Neural cell (in vitro differentiated cells): ENCODE results near the gene SLITRK1. TPM values are rescaled to one million over a fixed set of nuclear protein-coding genes. Genes with fewer than 3 reads are reported as not detected.

Source experiments
- H2AFZ ChIP-seq: fragments of 200-600, 300-800 bp; sonication (generic), shearing (Covaris generic); 2 replicates; pipeline ENCODE4 v1.6.0; 2014; ENCODE audit warnings: low read depth, mild to moderate bottlenecking, antibody characterized with exemption, low read length, moderate library complexity
- H3F3A ChIP-seq: fragments of 200-600 bp; shearing (Covaris generic); 2 replicates; pipeline ENCODE4 v1.6.1; 2016; ENCODE audit warnings: mild to moderate bottlenecking, moderate library complexity, mixed read lengths, antibody characterized with exemption, low read length; ENCODE audit not compliant: insufficient read depth, poor library complexity, severe bottlenecking
- H3K27ac ChIP-seq: fragments of 200-600, 300-800 bp; sonication (generic), shearing (Covaris generic); 2 replicates; pipeline ENCODE4 v1.5.1; 2014; ENCODE audit warnings: mild to moderate bottlenecking, low read length, moderate library complexity
- H3K27me3 ChIP-seq: fragments of 300-800, 200-600 bp; sonication (generic), shearing (Covaris generic); 2 replicates; pipeline ENCODE4 v1.6.0; 2014; ENCODE audit warnings: mild to moderate bottlenecking, low read depth, low read length, moderate library complexity; ENCODE audit not compliant: insufficient read depth
- H3K36me3 ChIP-seq: fragments of 300-800, 200-600 bp; sonication (generic), shearing (Covaris generic); 2 replicates; pipeline ENCODE4 v1.5.1; 2014; ENCODE audit warnings: mild to moderate bottlenecking, antibody characterized with exemption, low read length, moderate library complexity; ENCODE audit not compliant: insufficient read depth
- H3K4me2 ChIP-seq: fragments of 300-800, 200-600 bp; sonication (generic), shearing (Covaris generic); 2 replicates; pipeline ENCODE4 v1.6.0; 2014; ENCODE audit warnings: mild to moderate bottlenecking, low read length
- H3K4me3 ChIP-seq: fragments of 300-800, 200-600 bp; sonication (generic), shearing (Covaris generic); 2 replicates; pipeline ENCODE4 v1.5.1; 2014; ENCODE audit warnings: mild to moderate bottlenecking, low read length, moderate library complexity
- H3K79me2 ChIP-seq: fragments of 200-600 bp; shearing (Covaris generic); replicated peaks from 2 replicates; pipeline ENCODE4 v1.6.0; 2014; ENCODE audit warnings: mild to moderate bottlenecking, low read length, moderate library complexity; ENCODE audit not compliant: insufficient read depth
- H3K9ac ChIP-seq: fragments of 300-800, 200-600 bp; sonication (generic), shearing (Covaris generic); 2 replicates; pipeline ENCODE4 v1.6.1; 2016; ENCODE audit warnings: mild to moderate bottlenecking, low read length, mixed read lengths
- H3K9me2 ChIP-seq: fragments of 200-600 bp; shearing (Covaris generic); 2 replicates; pipeline ENCODE4 v1.6.1; 2016; ENCODE audit warnings: mild to moderate bottlenecking, low read length, mixed read lengths; ENCODE audit not compliant: insufficient read depth
- H3K9me3 ChIP-seq: fragments of 200-600, 300-800 bp; sonication (generic), shearing (Covaris generic); 2 replicates; pipeline ENCODE4 v1.6.1; 2016; ENCODE audit warnings: mild to moderate bottlenecking, mixed run types, low read length, moderate library complexity, mixed read lengths
- H4K20me1 ChIP-seq: fragments of 200-600 bp; shearing (Covaris generic); 2 replicates; pipeline ENCODE4 v1.6.1; 2016; ENCODE audit warnings: mild to moderate bottlenecking, mixed run types; ENCODE audit not compliant: insufficient read depth
- EP300 ChIP-seq: fragments of 450-650 bp; conservative IDR thresholded peaks from 2 replicates; pipeline ENCODE4 v1.6.1; 2014; ENCODE audit warnings: antibody characterized with exemption, mild to moderate bottlenecking, moderate library complexity; ENCODE audit not compliant: poor library complexity, severe bottlenecking
- EZH2 ChIP-seq: fragments of 200-600, 300-800 bp; shearing (Covaris generic), sonication (generic); IDR thresholded peaks from 2 replicates; pipeline ENCODE4 v1.6.1; 2014; ENCODE audit warnings: antibody characterized with exemption, low read length, borderline replicate concordance, mild to moderate bottlenecking; ENCODE audit not compliant: insufficient read depth, poor library complexity, severe bottlenecking
- MXI1 ChIP-seq: fragments of 450-650 bp; conservative IDR thresholded peaks from 2 replicates; pipeline ENCODE4 v1.6.1; 2014; ENCODE audit warnings: antibody characterized with exemption, mild to moderate bottlenecking; ENCODE audit not compliant: poor library complexity, severe bottlenecking
- POLR2AphosphoS5 ChIP-seq: IDR thresholded peaks from 2 replicates; pipeline ENCODE4 v1.6.1; 2012
- RAD21 ChIP-seq: fragments of 450-650 bp; conservative IDR thresholded peaks from 2 replicates; pipeline ENCODE4 v1.6.1; 2014; ENCODE audit warnings: antibody characterized with exemption, mild to moderate bottlenecking, moderate library complexity
- SMC3 ChIP-seq: fragments of 450-650 bp; conservative IDR thresholded peaks from 2 replicates; pipeline ENCODE4 v1.6.1; 2014; ENCODE audit warnings: antibody characterized with exemption, mild to moderate bottlenecking, moderate library complexity; ENCODE audit not compliant: poor library complexity
- TAF1 ChIP-seq: IDR thresholded peaks from 2 replicates; pipeline ENCODE4 v1.6.1; 2012; ENCODE audit warnings: low read depth
- polyA plus RNA-seq: library from polyadenylated mRNA; depleted of rRNA; stranded (reverse); fragments of >200 nt; gene quantifications from 2 replicates; pipeline ENCODE4 v1.2.3, GENCODE V29; 2014
- TF ChIP-seq, protein P1 (sequence below): IDR thresholded peaks from 2 replicates; pipeline ENCODE4 v1.6.1; 2012; ENCODE audit warnings: borderline replicate concordance
- TF ChIP-seq, protein P2 (sequence below): fragments of 450-650 bp; IDR thresholded peaks from 2 replicates; pipeline ENCODE4 v1.5.1; 2014; ENCODE audit warnings: antibody characterized with exemption, mild to moderate bottlenecking, moderate library complexity; ENCODE audit not compliant: poor library complexity, severe bottlenecking

SLITRK1 gene
- polyA plus RNA-seq, 1 donor from 2014 or later, result 14.8 TPM

DNA sequence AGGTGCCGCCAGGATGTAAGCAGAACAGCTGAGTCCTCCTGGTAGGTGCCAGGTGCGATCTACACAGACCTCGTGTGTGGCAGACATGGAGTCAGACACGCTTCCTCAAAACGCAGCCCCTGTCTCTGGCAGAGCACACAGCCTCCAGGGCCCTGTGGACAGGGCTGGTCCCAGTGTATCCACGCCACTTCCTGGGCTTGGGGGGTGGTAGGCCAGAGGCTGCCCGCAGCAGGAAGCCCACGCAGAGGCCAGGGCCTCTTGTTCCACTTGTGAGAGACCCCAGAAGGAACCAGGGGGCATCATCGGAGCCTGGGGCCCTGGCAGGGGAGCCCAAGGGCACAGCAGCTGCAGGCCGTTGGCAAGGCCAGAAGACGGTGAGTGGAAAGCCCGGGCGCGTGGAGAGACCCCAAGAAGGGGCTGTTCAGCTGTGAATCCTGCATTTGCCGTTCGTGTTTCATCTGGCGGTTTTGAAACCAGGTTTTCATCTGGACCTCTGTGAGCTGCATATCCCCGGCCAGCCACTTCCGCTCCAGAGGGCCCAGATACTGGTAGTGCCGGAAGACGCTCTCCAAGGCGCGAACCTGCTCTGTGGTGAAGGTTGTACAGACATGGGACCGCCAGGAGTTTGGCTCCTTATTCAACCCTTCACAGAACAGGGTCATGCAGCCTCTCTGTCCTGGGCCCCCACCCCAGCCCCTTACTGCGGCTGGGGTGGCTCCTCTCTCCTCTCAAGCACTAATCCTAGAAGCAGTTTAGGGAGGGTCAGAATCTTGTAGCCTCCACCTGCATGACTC, 25.1 kb upstream of the SLITRK1 start:
- H3K79me2 ChIP-seq, result no peaks in the 10 kb centered on the region
- no peak overlapping the region for H3K4me2 ChIP-seq
- TF ChIP-seq EZH2 (no peak), TAF1 (no peak), MXI1 (no peak), SMC3 (no peak), POLR2AphosphoS5 (no peak), EP300 (no peak)
- TF ChIP-seq, protein P1, sequence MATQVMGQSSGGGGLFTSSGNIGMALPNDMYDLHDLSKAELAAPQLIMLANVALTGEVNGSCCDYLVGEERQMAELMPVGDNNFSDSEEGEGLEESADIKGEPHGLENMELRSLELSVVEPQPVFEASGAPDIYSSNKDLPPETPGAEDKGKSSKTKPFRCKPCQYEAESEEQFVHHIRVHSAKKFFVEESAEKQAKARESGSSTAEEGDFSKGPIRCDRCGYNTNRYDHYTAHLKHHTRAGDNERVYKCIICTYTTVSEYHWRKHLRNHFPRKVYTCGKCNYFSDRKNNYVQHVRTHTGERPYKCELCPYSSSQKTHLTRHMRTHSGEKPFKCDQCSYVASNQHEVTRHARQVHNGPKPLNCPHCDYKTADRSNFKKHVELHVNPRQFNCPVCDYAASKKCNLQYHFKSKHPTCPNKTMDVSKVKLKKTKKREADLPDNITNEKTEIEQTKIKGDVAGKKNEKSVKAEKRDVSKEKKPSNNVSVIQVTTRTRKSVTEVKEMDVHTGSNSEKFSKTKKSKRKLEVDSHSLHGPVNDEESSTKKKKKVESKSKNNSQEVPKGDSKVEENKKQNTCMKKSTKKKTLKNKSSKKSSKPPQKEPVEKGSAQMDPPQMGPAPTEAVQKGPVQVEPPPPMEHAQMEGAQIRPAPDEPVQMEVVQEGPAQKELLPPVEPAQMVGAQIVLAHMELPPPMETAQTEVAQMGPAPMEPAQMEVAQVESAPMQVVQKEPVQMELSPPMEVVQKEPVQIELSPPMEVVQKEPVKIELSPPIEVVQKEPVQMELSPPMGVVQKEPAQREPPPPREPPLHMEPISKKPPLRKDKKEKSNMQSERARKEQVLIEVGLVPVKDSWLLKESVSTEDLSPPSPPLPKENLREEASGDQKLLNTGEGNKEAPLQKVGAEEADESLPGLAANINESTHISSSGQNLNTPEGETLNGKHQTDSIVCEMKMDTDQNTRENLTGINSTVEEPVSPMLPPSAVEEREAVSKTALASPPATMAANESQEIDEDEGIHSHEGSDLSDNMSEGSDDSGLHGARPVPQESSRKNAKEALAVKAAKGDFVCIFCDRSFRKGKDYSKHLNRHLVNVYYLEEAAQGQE, result no peak
- H3F3A ChIP-seq, result no peaks in the 10 kb centered on the region
- no peaks in the 10 kb centered on the region for H3K9me3 ChIP-seq
- H3K27ac ChIP-seq, result no peak overlapping the region
- no peaks in the 10 kb centered on the region for H3K27me3 ChIP-seq
- no peak overlapping the region for H2AFZ ChIP-seq
- H3K9me2 ChIP-seq, result no peaks in the 10 kb centered on the region
- no peak overlapping the region for H3K4me3 ChIP-seq
- no peaks in the 10 kb centered on the region for H4K20me1 ChIP-seq
- no peaks in the 10 kb centered on the region for H3K36me3 ChIP-seq
- H3K9ac ChIP-seq, result no peak overlapping the region

DNA sequence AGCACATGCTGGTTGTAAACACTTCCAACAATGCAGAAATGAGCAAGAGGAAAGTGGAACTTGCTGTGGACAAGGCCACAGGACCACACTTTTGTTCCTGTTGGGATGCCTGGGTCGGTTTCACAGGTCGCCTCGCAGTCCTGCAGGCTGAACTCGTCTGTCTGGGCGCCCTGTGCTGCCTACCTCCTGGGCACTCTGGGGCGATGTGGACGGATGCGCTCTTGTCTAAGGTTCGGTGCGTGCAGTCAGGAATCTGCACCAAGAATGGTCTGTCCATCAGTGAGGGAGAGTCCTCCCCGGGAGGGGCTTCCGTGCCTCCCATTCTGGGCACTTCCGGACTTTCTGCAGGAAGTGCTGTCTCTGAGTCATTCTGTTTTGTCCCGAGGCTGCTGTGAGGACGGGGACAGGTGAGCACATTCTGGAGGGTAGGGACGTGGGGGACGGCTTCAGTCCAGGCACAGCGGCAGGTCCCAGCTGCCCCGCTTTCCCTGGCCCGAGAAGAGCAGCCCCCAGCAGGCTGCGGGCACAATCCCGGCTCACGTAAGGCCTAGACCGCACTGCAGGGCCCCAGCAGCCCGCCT, 24.1 kb upstream of the SLITRK1 start:
- H2AFZ ChIP-seq, result no peak overlapping the region
- no peaks in the 10 kb centered on the region for H3K9me2 ChIP-seq
- no peak overlapping the region for H3K4me2 ChIP-seq
- no peak for TF ChIP-seq TAF1
- TF ChIP-seq SMC3, result no peak
- TF ChIP-seq EZH2, result no peak
- TF ChIP-seq MXI1, result no peak
- TF ChIP-seq POLR2AphosphoS5, result no peak
- TF ChIP-seq, protein P2, sequence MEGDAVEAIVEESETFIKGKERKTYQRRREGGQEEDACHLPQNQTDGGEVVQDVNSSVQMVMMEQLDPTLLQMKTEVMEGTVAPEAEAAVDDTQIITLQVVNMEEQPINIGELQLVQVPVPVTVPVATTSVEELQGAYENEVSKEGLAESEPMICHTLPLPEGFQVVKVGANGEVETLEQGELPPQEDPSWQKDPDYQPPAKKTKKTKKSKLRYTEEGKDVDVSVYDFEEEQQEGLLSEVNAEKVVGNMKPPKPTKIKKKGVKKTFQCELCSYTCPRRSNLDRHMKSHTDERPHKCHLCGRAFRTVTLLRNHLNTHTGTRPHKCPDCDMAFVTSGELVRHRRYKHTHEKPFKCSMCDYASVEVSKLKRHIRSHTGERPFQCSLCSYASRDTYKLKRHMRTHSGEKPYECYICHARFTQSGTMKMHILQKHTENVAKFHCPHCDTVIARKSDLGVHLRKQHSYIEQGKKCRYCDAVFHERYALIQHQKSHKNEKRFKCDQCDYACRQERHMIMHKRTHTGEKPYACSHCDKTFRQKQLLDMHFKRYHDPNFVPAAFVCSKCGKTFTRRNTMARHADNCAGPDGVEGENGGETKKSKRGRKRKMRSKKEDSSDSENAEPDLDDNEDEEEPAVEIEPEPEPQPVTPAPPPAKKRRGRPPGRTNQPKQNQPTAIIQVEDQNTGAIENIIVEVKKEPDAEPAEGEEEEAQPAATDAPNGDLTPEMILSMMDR, result no peak
- TF ChIP-seq, protein P1, result no peak
- no peak for TF ChIP-seq RAD21
- no peak for TF ChIP-seq EP300
- no peaks in the 10 kb centered on the region for H4K20me1 ChIP-seq
- H3K27ac ChIP-seq, result no peak overlapping the region
- no peaks in the 10 kb centered on the region for H3K79me2 ChIP-seq
- no peak overlapping the region for H3K4me3 ChIP-seq
- no peaks in the 10 kb centered on the region for H3K9me3 ChIP-seq
- no peaks in the 10 kb centered on the region for H3K27me3 ChIP-seq
- H3K9ac ChIP-seq, result no peak overlapping the region
- H3F3A ChIP-seq, result no peaks in the 10 kb centered on the region
- no peaks in the 10 kb centered on the region for H3K36me3 ChIP-seq
